ENCODE results near the gene LRRC75A. TPM values are rescaled to one million over a fixed set of nuclear protein-coding genes. Genes with fewer than 3 reads are reported as not detected.

The LRRC75A gene
- total and polyA plus RNA-seq, 2 of the 8 experiments (the other 6 are each of a cell fraction or from before 2014, with no cell fraction given), result 9.7 to 9.9 TPM

DNA sequence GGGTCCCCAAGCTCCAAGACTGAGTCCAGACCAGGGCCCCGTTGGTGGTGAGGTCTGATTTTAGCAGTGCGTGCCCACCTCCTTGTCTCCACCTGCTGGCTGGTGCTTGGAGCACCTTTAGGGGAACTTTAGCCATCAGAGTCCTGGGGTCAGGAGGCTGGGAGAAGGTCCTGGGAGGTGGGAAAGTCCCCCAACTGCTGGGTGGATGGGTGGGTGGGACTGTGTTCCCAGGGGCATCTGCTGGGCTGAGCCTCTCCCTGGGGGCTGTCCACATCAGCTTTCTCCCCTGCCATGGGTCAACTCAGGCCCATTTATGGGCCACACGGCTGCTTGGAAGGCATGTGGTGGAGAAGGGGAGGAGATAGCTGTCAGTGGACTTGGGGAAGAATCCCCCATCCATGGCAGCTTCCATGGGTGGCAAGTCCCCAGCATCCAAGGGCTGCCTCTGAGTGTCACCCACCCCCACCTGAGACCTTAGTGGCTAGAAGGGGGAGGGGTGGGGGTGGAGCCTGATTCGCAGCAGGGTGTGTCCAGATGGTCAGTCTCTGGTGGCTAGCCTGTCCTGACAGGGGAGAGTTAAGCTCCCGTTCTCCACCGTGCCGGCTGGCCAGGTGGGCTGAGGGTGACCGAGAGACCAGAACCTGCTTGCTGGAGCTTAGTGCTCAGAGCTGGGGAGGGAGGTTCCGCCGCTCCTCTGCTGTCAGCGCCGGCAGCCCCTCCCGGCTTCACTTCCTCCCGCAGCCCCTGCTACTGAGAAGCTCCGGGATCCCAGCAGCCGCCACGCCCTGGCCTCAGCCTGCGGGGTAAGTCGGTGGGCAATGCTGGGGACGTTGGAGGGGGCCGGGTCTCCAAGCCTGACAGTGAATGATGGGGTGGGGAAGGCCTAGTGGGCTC, 76.7 kb downstream of the LRRC75A start, which contains the start of gene TRPV2:
Gene TRPV2 (plus strand): TSS at position 541 of the 894 bp plus-strand sequence. CDS start 2,098 bp downstream, outside the sequence.
- Histone ChIP-seq H3K4ac (replicated peaks; ENCODE audit: insufficient read length, low read depth, low read length) (no peak within 1 kb of the TSS), H2AK5ac (ENCODE audit: low read depth, low read length) (no peak within 1 kb of the TSS), H4K91ac (replicated peaks; ENCODE audit: insufficient read length, low read length) (peak within 1 kb of the TSS; percentile 52), H3K36me3 (ENCODE audit: control insufficient read depth in 2 of 4, insufficient read depth in 4 of 4, low read length in 3 of 4) (no peaks in the 10 kb centered on the region), H2AFZ (ENCODE audit: low read length) (no peak within 1 kb of the TSS), H4K5ac (ENCODE audit: insufficient read length, low read depth, low read length) (no peak within 1 kb of the TSS), H2BK12ac (ENCODE audit: low read depth, low read length) (0 out of 2 replicates have a peak within 1 kb of the TSS, but pooled peaks have one; percentile 27), H3K79me2 (ENCODE audit: control insufficient read depth in 1 of 2, insufficient read depth in 2 of 2, low read length in 2 of 2) (no peaks in the 10 kb centered on the region), H3K27me3 (replicated peaks in 1 of 4; ENCODE audit: control insufficient read depth in 3 of 4, extremely low read depth in 1 of 4, insufficient read depth in 3 of 4, low read length in 3 of 4) (no peaks in the 10 kb centered on the region), H3K23ac (ENCODE audit: insufficient read length) (no peak within 1 kb of the TSS), H4K20me1 (replicated peaks in 1 of 2; ENCODE audit: control insufficient read depth in 1 of 2, insufficient read depth in 2 of 2, low read length in 2 of 2) (no peaks in the 10 kb centered on the region), H3K9me3 (ENCODE audit: insufficient read depth in 2 of 2, low read depth in 1 of 2, low read length in 1 of 2) (no peaks in the 10 kb centered on the region), H3K79me1 (ENCODE audit: low read depth, low read length) (no peaks in the 10 kb centered on the region), H2BK120ac (replicated peaks; ENCODE audit: low read depth, low read length) (no peak within 1 kb of the TSS), H4K8ac (ENCODE audit: extremely low read depth, insufficient read depth, low read length) (no peak within 1 kb of the TSS), H3K23me2 (ENCODE audit: low read depth, low read length) (no peaks in the 10 kb centered on the region), H3K4me2 (ENCODE audit: insufficient read depth in 1 of 2, low read depth in 2 of 2, low read length in 2 of 2) (no peak within 1 kb of the TSS; a peak in 2 of 4 replicates), H2BK15ac (ENCODE audit: low read length) (0 out of 2 replicates have a peak within 1 kb of the TSS, but pooled peaks have one; percentile 88), H3K14ac (ENCODE audit: insufficient read length) (no peak within 1 kb of the TSS), H3K4me3 (ENCODE audit: extremely low read depth in 1 of 4, insufficient read depth in 2 of 4, low read depth in 3 of 4, low read length in 4 of 4) (no peak within 1 kb of the TSS), H3K9ac (replicated peaks in 1 of 4; ENCODE audit: extremely low read depth in 1 of 4, low read depth in 3 of 4, low read length in 3 of 4) (no peak within 1 kb of the TSS), H3K27ac (ENCODE audit: low read depth, low read length) (no peak within 1 kb of the TSS), H3K18ac (ENCODE audit: extremely low read depth, low read length) (peak within 1 kb of the TSS; percentile 60), H2BK5ac (ENCODE audit: low read depth, low read length) (peak within 1 kb of the TSS; percentile 27; the same call in 1 of the 2 replicates), H3K56ac (replicated peaks; ENCODE audit: insufficient read length, low read depth, low read length) (no peak within 1 kb of the TSS), H2BK20ac (ENCODE audit: low read length) (no peak within 1 kb of the TSS), H3K4me1 (replicated peaks in 1 of 4; ENCODE audit: control insufficient read depth in 3 of 4, insufficient read depth in 4 of 4, low read length in 3 of 4) (peaks cover 0 to 12% (median 5%) of the 10 kb centered on the region in 4 experiments; a peak in 6 of 7 replicates)
- FAIRE-seq (no peak), DNase-seq (ENCODE audit: low read depth in 1 of 2, low spot score in 2 of 2) (peak in 1 of 2 experiments; percentile 73)
- ChIA-PET POLR2A (ENCODE audit: partially characterized antibody) (interaction anchor here (0.6 to 9.2 kb wide), 8 partner anchors 13 to 337 kb away, joined by 3 to 78 read pairs (median 5); partner anchors contain the start of gene UBB), CTCF (ENCODE audit: partially characterized antibody) (interaction anchor here (0.7 to 6.2 kb wide), 20 partner anchors 12 to 369 kb away, joined by 3 to 53 read pairs (median 4); no protein-coding TSS in a partner anchor)
- WGBS, 2 experiments (ENCODE audit: extremely low coverage in 1 of 2, insufficient coverage in 1 of 2, insufficient read length in 1 of 2, insufficient replicate concordance in 2 of 2, low coverage in 1 of 2, low lambda C conversion rate in 2 of 2, missing lambda C conversion rate in 1 of 2), result 82% methylated on average over 19 of the region's 21 CpGs; no CpG with 5 or more reads in 1 of the 2 experiments
- no peak for TF ChIP-seq KDM5A (IDR thresholded peaks at IDR 0.05; ENCODE audit: low read length)
- no peak for TF ChIP-seq EZH2 (IDR thresholded peaks at IDR 0.05; ENCODE audit: low read depth, low read length, severe bottlenecking)
- no peak for TF ChIP-seq EP300 (IDR thresholded peaks at IDR 0.05; ENCODE audit: borderline replicate concordance in 1 of 2, low read depth in 2 of 2, low read length in 2 of 2)
- no peak for TF ChIP-seq POU5F1 (IDR thresholded peaks at IDR 0.05; ENCODE audit: low read depth, low read length)
- TF ChIP-seq, protein P1, sequence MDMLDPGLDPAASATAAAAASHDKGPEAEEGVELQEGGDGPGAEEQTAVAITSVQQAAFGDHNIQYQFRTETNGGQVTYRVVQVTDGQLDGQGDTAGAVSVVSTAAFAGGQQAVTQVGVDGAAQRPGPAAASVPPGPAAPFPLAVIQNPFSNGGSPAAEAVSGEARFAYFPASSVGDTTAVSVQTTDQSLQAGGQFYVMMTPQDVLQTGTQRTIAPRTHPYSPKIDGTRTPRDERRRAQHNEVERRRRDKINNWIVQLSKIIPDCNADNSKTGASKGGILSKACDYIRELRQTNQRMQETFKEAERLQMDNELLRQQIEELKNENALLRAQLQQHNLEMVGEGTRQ (IDR thresholded peaks at IDR 0.05; ENCODE audit: low read length), result no peak
- no peak for TF ChIP-seq CBX5 (IDR thresholded peaks at IDR 0.05; ENCODE audit: low read depth, low read length)
- TF ChIP-seq SP1 (IDR thresholded peaks at IDR 0.05; ENCODE audit: low read depth, low read length), result no peak
- no peak for TF ChIP-seq KDM4A (IDR thresholded peaks at IDR 0.05; ENCODE audit: low read depth, low read length, severe bottlenecking)
- no peak for TF ChIP-seq CREB1 (IDR thresholded peaks at IDR 0.05)
- TF ChIP-seq SRF (IDR thresholded peaks at IDR 0.05; ENCODE audit: low read depth, low read length), result no peak

All from H1 (cell line).